GM20431 (cell line): ENCODE measurements around the gene PACSIN1.

Source experiments
- in situ Hi-C: fragments of 300-500 bp; cut with MseI, MboI; formaldehyde crosslinking; loops from one replicate; pipeline ENCODE4 v1.15.0; 2020; ENCODE audit warnings: low sequenced_read_pairs; ENCODE audit not compliant: unreplicated experiment

The PACSIN1 gene

GRCh38 chr6:34525431-34526175, 59.7 kb downstream of the PACSIN1 start:
- in situ Hi-C loops = no loop called here

- in situ Hi-C loops = no loop called here
These were observed 60.5 kb downstream of the PACSIN1 start for GRCh38 chr6:34526241-34526972.

- in situ Hi-C loops = no loop called here
These were observed 61.3 kb downstream of the PACSIN1 start for GRCh38 chr6:34526992-34527728.

GRCh38 chr6:34527751-34528670, 62.1 kb downstream of the PACSIN1 start:
- in situ Hi-C loops = no loop called here

GRCh38 chr6:34528996-34529664, 63.3 kb downstream of the PACSIN1 start:
- in situ Hi-C loops = no loop called here

- in situ Hi-C loops = no loop called here
These were observed 63.9 kb downstream of the PACSIN1 start for GRCh38 chr6:34529665-34530327.

GRCh38 chr6:34530753-34531365, 65.0 kb downstream of the PACSIN1 start:
- in situ Hi-C loops = no loop called here

GRCh38 chr6:34531580-34532201, 65.8 kb downstream of the PACSIN1 start:
- in situ Hi-C loops = no loop called here

GRCh38 chr6:34532230-34532629, 66.4 kb downstream of the PACSIN1 start:
- in situ Hi-C loops = no loop called here

GRCh38 chr6:34534146-34534545, 68.3 kb downstream of the PACSIN1 start:
- in situ Hi-C loops = no loop called here

- in situ Hi-C loops = no loop called here
These were observed 68.8 kb downstream of the PACSIN1 start for GRCh38 chr6:34534656-34535055.

GRCh38 chr6:34535199-34535598, 69.3 kb downstream of the PACSIN1 start:
- in situ Hi-C loops = no loop called here

- in situ Hi-C loops = no loop called here
These were observed 69.8 kb downstream of the PACSIN1 start for GRCh38 chr6:34535646-34536045.

- in situ Hi-C loops = no loop called here
These were observed 70.5 kb downstream of the PACSIN1 start for GRCh38 chr6:34536251-34536958.

GRCh38 chr6:34536959-34537848, 71.3 kb downstream of the PACSIN1 start:
- in situ Hi-C loops = no loop called here

GRCh38 chr6:34537922-34538550, 72.2 kb downstream of the PACSIN1 start:
- in situ Hi-C loops = no loop called here
